Tongue (tissue), 2 donors: ENCODE results near the gene SENP2. TPM values are rescaled to one million over a fixed set of nuclear protein-coding genes. Genes with fewer than 3 reads are reported as not detected.
"Not testable (repeated sequence)": the region's sequence is repeated elsewhere in the genome, so short reads cannot be mapped to it uniquely, and the experiment has no call there.

Source experiments
- DNase-seq: peaks from one replicate; pipeline ENCODE4 v3.0.0-alpha.2; 2015
- total RNA-seq: library from RNA; depleted of rRNA; stranded (reverse); fragments of >200 nt; gene quantifications from one replicate; pipeline ENCODE4 v1.2.3, GENCODE V29; 2014

SENP2 gene
- 56.3 TPM for total RNA-seq

DNA sequence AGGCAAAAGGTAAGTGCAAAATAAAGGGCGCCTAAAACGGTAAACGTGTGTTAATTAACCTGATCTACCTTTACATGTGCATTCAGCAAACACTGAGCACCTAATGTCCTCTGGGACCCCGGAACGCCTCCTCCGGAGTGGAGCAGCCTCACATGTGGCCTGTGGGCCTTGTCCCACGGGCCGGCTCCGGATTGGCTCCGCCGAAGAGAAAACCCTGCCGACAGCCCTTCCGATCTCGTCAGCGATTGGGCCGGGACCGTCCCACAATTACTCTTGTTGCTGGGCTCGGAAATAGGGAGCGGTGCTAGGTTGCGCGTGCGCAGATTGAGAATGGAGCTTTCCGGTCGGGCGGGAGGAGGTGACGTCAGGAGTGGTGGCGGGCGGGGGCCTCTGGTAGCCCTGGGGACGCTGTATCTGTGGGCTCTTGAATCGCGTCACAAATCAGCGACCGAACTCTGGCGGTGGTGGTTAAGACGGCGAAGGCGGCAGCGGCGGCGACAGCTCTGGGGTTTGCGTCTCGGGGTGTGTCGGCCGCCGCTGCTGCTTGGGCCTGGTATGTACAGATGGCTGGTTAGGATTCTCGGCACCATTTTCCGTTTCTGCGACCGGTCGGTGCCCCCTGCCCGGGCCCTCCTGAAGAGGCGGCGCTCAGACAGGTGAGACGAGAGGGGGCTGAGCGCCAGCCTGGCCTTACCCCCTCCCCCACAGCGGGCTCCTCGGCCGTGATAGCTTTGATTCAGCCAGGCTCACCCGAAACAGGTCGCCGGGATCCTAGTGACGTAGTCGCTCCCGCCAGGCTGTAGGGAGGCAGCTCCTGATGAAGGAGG, at the start of gene SENP2:
SENP2 (plus strand) TSS at position 437 of the 827 bp plus-strand sequence; CDS start at position 556, 119 bp downstream.
- DNase-seq, result peak; percentile 100

DNA sequence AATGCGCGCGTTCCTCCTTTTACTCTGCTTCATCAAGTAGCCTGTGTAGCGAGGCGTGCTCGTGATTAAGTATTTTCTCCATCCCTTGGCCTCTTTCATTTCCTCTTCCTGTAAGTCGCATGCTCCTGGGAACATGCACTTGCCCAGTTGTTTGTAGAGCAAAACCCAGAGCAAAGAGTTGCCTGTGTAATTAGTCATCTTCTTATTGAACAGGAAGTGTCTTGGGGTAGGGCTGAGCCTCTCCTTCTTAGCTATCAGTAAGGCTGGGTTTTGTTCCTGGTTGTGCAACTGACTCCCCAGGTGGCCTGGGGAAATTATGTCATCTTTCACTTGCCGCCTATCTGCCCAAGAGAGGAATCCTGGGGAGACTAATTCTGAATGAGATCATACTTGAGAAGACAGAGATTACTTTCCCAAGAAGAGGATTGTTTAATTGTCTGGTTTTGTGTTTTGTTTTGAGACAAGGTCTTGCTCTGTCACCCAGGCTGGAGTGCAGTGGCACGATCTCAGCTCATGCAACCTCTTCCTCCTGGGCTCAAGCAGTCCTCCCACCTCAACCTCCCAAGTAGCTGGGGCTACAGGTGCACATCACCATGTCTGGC, 48.6 kb upstream of the SENP2 start:
- peak; percentile 9 for DNase-seq

DNA sequence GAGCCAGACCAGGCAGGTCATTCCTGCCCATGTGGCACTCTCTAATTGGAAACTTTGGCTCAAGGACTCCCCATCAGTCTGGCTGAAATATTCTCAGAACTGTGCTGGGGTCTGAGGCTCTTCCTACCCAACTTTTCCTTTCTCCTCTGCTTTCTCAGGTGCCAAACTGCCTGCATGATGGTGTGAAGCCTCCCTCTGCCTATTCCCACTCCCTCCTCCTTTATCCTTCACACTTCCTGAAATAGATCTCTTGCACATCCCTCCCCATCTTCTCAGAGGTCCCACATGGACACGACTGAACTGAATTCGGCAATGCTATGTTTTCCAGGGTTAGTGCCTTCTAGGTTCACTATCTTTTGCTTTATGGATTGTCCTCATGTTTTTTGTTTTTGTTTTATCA, 46.2 kb upstream of the SENP2 start:
- no peak for DNase-seq

DNA sequence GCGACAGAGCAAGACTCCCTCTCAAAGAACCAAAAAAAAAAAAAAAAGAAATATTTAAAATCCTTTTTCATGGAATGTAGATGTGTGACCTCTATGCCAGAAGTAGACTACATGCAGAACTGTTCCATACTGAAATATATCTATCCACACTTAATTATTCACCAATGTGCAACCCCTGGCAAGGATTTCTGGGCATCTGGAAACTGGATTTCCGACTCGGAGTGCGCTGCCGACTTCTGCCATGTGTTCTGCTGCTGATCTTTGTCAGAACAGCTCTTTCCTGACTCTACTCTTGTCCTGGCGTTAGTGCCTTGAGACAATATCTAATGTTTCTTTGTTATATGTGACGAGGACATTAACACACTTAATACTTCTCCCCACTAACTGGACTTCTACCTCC, 45.4 kb upstream of the SENP2 start:
- no peak for DNase-seq

DNA sequence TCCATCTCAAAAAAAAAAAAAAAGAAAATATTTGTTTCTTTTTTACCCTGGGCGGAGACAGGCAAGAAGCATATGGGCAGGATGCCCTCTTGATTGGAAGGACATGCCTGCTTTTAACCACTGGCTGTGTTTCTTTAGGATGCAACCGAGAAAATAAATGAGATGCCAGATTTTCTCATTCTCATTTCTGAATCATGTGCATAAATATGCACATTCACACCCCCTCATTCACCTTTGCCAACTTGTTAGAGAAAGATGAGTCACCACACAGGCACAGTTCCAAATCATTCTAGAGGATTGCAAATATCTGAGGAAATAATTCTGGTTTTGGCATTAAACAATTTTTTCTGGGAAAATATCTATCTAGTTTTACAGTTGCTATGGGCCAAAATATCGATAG, 37.0 kb upstream of the SENP2 start:
- peak; percentile 47 for DNase-seq

DNA sequence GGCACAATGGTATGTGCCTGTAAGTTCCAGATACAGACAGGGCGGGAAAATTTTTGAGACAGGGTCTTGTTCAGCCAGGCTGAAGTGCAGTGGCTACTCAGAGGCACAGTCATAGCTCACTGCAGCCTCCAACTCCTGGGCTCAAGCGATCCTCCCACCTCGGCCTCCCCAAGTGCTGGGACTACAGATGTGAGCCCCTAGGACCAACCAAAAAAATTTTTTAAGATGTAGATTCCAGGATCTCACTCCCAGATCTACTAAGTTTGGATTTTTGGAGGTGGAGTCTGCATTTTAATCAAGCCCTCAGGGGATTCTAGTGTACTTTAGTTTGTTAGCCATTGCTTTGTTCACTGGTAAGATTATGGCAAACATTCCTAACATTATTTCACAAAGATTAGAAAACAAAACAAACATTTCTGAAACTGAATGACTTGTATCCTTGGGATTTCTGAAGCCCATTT, 36.4 kb upstream of the SENP2 start:
- DNase-seq, result no peak

DNA sequence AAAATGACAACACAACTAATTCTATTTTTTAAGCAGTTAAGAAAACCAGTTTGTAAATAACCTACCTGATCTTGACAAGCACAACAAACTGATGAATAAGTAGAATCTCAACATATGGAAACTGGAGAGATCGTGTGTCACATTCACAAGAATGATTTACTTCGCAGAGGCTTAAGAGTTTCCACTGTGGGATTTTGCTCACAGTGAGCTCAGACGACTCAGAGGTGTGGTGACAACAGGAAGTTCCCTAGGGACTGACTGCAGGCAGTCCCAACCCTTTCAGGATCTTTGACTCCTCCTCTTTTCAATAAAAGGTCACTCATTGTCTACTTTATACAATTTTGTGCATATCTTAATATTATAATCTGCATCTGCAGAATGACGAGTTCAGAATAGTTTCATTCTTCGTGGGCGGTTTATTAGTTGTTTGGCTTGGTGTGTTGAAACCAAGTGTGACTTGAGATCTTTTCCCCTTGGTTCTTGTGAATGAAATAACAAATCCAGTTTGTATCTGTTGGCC, 33.7 kb upstream of the SENP2 start, which contains the start of gene LIPH:
LIPH (minus strand) TSS at position 231 of the 520 bp plus-strand sequence; CDS start at position 114, 117 bp downstream.
- DNase-seq, result no peak

DNA sequence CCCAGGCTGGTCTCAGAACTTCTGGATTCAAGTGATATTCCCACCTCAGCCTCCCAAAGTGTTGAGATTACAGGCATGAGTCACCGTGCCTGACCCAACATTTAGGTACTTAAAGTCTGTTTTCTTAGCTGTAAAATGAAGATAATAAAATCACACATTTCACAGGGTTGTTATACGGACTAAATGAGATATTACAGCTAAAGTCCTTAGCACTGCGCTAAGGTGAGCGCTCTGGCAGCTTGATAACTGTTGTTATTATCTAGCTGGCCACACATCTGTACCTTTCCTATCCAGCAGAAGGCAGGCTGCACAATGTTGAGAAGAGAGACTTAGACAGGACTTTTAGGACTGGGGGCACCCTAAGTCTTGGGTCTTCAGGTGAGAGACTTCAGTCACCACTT, 31.0 kb upstream of the SENP2 start:
- DNase-seq, result no peak

DNA sequence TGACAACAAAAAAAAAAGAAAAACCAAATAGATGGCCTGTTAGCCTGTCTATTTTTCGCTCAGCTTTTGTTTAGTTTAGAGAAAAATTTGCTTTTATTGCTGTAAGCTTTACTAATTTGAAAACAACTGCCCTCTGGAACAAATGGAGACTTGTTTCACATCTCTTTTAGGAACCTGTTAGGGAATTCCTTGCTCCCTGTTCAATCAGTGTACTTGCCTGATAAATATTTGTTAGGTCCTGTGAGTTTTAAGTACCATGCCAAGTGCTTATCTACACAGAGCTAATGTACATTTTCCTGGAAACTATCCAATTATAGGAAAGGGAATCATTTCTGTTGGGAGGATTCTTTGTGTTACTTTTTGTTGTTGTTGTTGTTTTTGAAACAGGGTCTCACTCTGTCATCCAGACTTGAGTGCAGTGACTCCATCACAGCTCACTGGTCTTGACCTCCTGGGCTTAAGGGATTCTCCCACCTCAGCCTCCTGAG, 30.2 kb upstream of the SENP2 start:
- DNase-seq, result no peak

DNA sequence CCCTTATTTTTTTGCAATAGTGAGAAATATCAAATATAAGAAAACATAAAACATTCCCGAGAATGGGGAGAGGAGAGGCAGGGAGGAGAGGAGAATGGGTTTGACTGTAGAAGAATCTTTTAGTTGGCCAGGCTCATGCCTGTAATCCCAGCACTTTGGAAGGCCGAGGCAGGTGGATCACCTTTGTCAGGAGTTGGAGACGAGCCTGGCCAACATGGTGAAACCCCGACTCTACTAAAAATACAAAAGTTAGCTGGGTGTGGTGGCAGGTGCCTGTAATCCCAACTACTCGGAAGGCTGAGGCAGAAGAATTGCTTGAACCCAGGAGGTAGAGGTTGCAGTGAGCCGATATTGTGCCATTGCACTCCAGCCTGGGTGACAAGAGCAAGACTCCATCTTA, 29.5 kb upstream of the SENP2 start:
- DNase-seq, result not testable (repeated sequence)

DNA sequence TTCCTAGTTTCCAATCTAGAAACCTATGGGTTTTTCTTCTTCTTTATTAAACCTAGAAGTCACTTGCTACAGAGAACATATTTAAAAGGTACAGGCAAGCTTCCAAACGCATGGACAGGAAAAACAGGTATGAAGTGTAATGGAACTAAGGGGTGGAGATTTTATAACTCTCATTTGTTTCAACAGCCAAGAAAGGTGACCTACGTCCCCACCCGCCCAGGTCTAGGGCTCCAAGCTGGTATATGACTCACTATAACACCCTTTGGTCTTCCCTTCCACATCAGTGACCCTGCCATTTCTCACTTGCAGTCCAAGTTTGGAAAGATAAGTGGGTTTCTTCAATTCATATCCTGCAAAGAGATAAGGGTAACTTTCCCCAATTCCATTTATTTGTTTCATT, 27.7 kb upstream of the SENP2 start:
- DNase-seq, result no peak

DNA sequence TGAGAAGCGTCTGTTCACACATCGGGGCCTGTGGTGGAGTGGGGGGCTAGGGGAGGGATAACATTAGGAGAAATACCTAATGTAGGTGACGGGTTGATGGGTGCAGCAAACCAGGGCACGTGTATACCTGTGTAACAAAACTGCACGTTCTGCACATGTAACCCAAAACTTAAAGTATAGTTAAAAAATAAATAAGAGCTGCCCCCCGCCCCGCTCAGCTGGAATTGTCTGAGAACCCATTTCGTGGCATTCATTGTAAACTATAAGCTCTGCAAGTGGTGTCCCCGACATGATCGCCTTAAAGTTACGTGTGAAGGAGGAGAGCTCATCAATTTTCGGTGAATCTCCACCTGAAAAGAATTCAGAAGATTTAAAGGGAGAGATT, 26.4 kb upstream of the SENP2 start:
- no peak for DNase-seq

DNA sequence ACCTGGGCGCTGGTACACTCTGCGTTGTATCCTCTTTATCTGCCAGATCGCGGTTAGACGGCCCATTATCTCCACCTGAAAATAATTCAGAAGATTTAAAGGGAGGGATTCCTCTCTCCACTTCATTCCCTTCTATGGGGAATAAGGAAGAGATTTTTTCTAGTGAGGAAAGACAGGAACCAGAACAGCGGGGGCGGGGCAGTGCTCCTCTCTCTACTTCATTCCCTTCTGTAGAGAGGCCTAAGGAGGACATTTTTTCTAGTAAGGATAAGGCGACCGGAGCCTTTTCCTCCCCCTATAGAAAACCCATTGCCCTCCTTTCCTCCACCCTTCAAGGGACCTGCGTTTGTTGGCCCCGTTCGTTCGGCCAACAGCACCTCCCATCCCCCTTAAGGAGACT, 25.4 kb upstream of the SENP2 start:
- no peak for DNase-seq

DNA sequence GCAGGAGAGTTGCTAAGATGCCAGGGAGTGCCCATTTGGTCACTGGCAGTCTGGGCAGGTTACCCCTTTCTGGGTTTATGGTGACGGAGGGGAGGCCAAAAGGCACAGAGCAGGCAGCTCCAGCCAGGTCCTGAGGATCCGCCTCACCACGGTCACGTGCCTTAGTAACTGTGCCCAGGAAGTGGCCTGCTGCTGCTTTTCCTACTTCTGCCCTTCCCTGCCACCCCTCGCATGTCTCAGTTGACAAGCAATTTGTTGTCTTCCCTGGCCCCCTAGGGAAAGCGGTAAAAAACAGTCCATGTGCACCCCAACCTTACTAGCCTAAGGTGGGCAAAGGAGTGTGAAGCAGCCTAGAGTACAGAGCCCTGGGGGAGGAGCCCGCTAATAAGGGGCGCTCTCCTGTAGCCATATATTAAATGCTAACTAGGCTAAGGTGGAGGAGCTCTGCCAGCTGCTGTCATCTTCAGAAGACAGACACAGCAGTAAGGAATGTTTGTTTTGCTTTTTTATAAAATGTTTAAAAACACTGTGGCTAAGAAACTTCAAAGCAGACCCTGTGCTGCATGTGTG, 24.6 kb upstream of the SENP2 start:
- DNase-seq, result no peak

DNA sequence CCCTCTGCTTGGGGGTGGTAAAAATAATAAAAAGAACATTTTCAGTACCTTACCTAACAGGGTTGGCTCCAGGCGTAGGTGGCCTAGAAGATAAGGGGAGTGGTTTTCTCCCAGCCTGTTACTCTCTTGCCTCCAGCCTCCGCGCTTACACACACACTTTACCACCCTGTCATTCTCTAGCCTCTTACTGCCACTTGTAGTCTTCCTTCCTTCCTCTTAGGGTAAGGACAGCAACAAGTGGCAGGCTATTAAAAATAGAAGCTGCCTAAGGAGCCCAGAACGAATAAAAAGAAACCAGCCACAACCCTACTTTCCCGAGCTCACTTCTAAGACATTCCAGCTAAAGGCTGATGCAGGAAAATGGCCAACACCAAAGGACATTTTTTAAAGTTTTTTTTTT, 24.1 kb upstream of the SENP2 start:
- peak; percentile 42 for DNase-seq

DNA sequence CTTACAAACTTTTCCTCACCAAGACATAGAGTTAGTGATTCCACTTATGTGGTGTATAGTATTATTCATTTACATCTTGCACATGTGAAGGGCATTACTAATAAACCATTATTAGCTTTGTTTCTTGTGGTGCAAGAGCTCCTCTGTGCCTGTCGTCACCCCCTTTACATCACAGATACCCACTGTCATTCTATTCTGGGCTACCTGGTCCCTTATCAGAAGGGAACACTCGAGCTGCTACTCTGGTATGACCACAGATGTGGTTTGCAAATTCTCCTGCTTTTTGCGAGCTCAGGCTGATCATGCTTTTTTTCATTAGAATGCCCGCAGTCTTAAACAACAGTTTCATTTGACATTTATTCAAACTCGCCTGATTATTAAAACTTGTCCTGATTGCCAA, 13.9 kb upstream of the SENP2 start:
- DNase-seq, result no peak

DNA sequence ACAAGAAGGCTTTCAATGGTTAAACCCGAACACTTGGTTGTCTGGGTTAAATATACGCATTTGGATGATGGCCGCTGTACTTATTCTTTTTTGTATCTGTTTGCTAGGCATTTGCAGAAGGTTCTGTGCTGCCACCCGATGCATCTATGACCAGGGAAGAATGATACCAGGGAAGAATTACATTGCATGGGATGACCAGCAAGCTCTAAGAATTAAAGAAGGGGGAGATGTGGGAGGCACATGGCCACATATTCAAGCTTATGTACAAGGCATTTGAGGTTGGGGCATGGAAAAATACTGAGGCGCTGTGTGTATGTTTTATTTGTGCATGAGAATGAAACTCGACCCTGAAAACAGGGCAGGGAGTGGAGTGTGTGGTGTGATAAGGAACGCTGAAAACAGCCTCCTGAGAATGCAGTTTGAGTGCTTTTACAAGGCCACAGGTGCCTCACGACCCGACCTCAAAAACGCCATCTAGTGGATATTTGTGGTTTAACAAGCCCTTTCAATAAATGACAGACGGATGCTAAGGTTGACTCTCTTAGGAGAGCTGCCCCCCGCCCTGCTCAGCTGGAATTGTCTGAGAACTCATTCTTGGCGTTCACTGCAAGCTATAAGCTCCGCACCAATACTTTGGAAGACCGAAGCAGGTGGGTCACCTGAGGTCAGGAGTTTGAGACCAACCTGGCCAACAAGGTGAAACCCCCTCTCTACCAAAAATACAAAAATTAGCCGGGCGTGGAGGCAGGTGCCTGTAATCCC, 10.8 kb upstream of the SENP2 start:
- DNase-seq, result peak; percentile 71

DNA sequence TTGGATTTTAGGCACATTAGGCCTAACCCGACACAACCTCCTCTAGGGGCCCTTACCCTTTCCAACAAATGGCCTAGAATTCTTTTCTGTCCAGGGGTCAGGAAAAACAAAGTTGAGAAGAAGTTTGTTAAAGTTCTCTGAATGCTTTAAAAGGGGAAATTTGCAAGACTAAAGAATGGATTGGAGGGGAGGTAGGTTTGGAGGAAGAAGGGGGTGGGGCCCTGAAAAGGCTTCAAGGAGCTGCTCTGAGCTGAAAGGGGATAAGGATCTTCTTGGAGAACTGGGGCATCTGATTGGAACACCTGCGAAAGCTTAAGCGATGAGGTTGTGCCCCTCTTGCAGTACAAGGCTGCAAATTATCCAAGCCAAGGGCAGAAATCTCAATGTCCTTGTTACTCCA, 3.9 kb upstream of the SENP2 start:
- DNase-seq, result no peak

DNA sequence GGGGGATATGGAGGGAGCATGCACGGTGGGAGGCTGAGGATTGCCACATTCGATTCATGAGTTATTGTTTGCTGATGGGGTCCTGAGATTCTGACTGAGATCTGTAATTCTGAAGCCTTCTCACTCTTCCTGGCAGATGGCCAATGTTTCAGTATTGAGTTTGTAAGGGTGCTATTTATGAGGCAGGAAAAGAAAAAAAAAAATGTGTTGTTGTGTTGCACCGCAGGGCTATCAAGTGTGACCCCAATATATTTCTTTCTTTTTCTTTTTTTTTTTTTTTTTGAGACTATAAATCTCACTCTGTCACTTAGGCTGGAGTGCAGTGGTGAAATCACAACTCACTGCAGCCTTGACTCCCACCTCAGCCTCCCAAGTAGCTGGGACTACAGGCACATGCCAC, 3.2 kb upstream of the SENP2 start:
- no peak for DNase-seq

DNA sequence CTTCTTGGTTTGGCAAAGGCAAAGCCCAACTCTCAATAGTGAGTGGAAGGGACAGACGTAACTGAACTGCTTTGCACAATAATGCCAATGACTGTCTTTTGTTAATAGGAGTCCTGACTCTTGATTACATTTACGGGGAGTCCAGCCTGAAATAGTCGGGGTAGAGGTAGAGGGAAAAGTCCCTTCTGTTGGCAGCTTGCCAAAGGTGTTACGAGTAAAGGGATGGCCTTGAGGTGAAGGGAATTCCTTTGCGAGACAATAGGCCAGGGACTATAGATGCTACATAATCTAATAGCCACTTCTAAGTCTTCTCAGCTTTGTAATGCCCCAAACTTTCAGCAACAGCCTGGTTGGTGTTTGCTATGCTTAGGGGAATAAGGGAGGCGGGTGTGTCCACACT, 2.2 kb upstream of the SENP2 start:
- no peak for DNase-seq

DNA sequence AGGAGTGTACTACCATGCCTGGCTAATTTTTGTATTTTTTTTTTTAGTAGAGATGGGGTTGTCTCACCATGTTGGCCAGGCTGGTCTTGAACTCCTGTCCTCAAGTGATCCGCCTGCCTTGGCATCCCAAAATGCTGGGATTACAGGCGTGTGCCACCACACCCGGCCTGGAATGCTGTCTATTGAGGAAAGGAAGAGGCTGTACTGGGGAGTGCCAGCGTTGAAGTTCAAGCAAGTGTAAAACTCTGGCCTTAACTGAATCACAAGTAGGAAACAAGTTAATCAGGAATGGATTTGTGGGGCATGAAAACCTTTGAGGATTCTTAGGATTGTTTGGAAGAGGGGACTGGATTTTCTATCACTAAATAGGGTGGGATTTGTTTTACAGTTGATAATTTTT, 1.4 kb upstream of the SENP2 start:
- no peak for DNase-seq

DNA sequence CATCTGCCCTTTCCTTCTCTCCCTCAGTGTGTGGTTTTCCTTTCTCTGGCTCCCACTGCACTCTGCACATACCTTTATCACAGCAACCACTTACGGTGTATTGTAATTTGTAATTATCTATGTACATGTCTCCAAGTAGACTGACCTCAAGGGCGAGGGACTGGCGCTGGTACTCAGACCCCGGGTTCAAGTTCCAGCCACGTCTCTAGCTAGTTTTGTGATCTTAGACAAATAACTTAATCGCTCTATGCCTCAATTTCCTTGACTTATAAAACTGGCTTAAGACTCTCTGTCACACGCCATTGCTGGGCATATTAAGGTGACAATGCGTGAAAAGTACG, 607 bp upstream of the SENP2 start:
- no peak for DNase-seq

DNA sequence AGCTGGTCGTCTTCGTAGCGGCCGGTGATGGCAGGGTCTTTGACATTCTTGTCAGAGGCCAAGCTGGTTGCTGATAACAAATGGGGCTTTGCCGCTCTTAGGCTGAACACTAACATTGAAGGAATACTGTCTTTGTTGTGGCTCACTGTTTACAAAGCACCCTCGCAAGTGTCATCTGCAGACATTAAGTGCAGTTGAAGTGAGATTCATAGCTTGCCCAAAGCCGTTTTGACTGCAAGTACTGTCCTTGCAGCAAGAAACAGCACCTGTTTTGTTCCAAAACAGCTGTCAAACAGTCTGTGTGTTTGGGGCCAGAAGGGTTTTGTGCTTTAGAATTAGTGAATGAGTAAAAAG, 568 bp downstream of the SENP2 start:
- DNase-seq, result peak; percentile 64
